ENCODE measurements around the gene NADK. TPM values are rescaled to one million over a fixed set of nuclear protein-coding genes. Genes with fewer than 3 reads are reported as not detected.

Gene NADK
- total RNA-seq, 1 experiment from 2014 or later, result 101 TPM

GRCh38 chr1:1760715-1761114 lies 17.6 kb downstream of the NADK start:
- no peak for ATAC-seq
- Histone ChIP-seq H3K4me1 (ENCODE audit: control insufficient read depth, insufficient read depth, low read length) (no peaks in the 10 kb centered on the region), H3K9me3 (ENCODE audit: control insufficient read depth, insufficient read depth, low read depth, low read length) (no peaks in the 10 kb centered on the region), H3K27me3 (ENCODE audit: control insufficient read depth, insufficient read depth, low read length) (no peaks in the 10 kb centered on the region), H3K27ac (ENCODE audit: low read length) (no peak overlapping the region), H3K4me3 (ENCODE audit: low read depth in 2 of 2, low read length in 2 of 2) (no peak overlapping the region), H3K36me3 (ENCODE audit: control insufficient read depth, insufficient read depth, low read length) (peaks cover 4% of the 10 kb centered on the region; the same call in 1 of the 2 replicates)
- no peak for DNase-seq (ENCODE audit: low read depth, low spot score)
- in situ Hi-C loops (cut with HindIII; ENCODE audit: low pct_unique_long_range_greater_than_20kb, low sequenced_read_pairs) (no loop called here), intact Hi-C loops (cut with micrococcal nuclease; ENCODE audit: unreplicated experiment) (no loop called here)
- CTCF ChIA-PET, result no interaction called here
- POLR2A ChIA-PET, result no interaction called here
- no TSS peak for BruUV-seq (replicated peaks)
- TF ChIP-seq SIN3A (IDR thresholded peaks at IDR 0.05; ENCODE audit: borderline replicate concordance, insufficient read depth, low read depth, low read length), result no peak
- no peak for TF ChIP-seq REST (IDR thresholded peaks at IDR 0.05; ENCODE audit: insufficient read depth in 1 of 2, low read depth in 2 of 2, low read length in 1 of 2)
- no peak for TF ChIP-seq CTCF (IDR thresholded peaks at IDR 0.05)
- TF ChIP-seq TCF7L2 (IDR thresholded peaks at IDR 0.05; ENCODE audit: low read depth, low read length), result no peak
- TF ChIP-seq POLR2AphosphoS5 (IDR thresholded peaks at IDR 0.05; ENCODE audit: low read depth, low read length), result no peak

GRCh38 chr1:1760345-1760650 lies 18.0 kb downstream of the NADK start:
- POLR2A ChIA-PET, result no interaction called here
- DNase-seq (ENCODE audit: low read depth, low spot score) (no peak), ATAC-seq (no peak)
- CTCF ChIA-PET, result no interaction called here
- Histone ChIP-seq H3K4me1 (ENCODE audit: control insufficient read depth, insufficient read depth, low read length) (no peaks in the 10 kb centered on the region), H3K4me3 (ENCODE audit: low read depth in 2 of 2, low read length in 2 of 2) (no peak overlapping the region), H3K27me3 (ENCODE audit: control insufficient read depth, insufficient read depth, low read length) (no peaks in the 10 kb centered on the region), H3K27ac (ENCODE audit: low read length) (no peak overlapping the region), H3K36me3 (ENCODE audit: control insufficient read depth, insufficient read depth, low read length) (peaks cover 4% of the 10 kb centered on the region; the same call in 1 of the 2 replicates), H3K9me3 (ENCODE audit: control insufficient read depth, insufficient read depth, low read depth, low read length) (no peaks in the 10 kb centered on the region)
- BruUV-seq (replicated peaks), result no TSS peak
- in situ Hi-C loops (cut with HindIII; ENCODE audit: low pct_unique_long_range_greater_than_20kb, low sequenced_read_pairs) (no loop called here), intact Hi-C loops (cut with micrococcal nuclease; ENCODE audit: unreplicated experiment) (no loop called here)
- TF ChIP-seq POLR2AphosphoS5 (IDR thresholded peaks at IDR 0.05; ENCODE audit: low read depth, low read length) (no peak), REST (IDR thresholded peaks at IDR 0.05; ENCODE audit: insufficient read depth in 1 of 2, low read depth in 2 of 2, low read length in 1 of 2) (no peak), CTCF (IDR thresholded peaks at IDR 0.05) (no peak), SIN3A (IDR thresholded peaks at IDR 0.05; ENCODE audit: borderline replicate concordance, insufficient read depth, low read depth, low read length) (no peak), TCF7L2 (IDR thresholded peaks at IDR 0.05; ENCODE audit: low read depth, low read length) (no peak)

Data from Panc1 (cell line).